ENCODE results near the gene NTM.

GRCh38 chr11:132289590-132290256 is 919.3 kb downstream of the NTM start:
- TF ChIP-seq POLR2A (IDR thresholded peaks at IDR 0.05): no peak
- TF ChIP-seq, protein P1, sequence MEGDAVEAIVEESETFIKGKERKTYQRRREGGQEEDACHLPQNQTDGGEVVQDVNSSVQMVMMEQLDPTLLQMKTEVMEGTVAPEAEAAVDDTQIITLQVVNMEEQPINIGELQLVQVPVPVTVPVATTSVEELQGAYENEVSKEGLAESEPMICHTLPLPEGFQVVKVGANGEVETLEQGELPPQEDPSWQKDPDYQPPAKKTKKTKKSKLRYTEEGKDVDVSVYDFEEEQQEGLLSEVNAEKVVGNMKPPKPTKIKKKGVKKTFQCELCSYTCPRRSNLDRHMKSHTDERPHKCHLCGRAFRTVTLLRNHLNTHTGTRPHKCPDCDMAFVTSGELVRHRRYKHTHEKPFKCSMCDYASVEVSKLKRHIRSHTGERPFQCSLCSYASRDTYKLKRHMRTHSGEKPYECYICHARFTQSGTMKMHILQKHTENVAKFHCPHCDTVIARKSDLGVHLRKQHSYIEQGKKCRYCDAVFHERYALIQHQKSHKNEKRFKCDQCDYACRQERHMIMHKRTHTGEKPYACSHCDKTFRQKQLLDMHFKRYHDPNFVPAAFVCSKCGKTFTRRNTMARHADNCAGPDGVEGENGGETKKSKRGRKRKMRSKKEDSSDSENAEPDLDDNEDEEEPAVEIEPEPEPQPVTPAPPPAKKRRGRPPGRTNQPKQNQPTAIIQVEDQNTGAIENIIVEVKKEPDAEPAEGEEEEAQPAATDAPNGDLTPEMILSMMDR (IDR thresholded peaks at IDR 0.05): no peak
- TF ChIP-seq POLR2AphosphoS5 (IDR thresholded peaks at IDR 0.05): no peak
- TF ChIP-seq EP300 (IDR thresholded peaks at IDR 0.05; ENCODE audit: low read depth): no peak

All from transverse colon (tissue), 4 donors.